HG02759 (cell line): ENCODE measurements around the gene KCNG3.

Source experiments
- ATAC-seq: cut with Tn5 transposase; IDR thresholded peaks from one replicate; pipeline ENCODE4 v1.9.1; 2021; ENCODE audit warnings: mild to moderate bottlenecking, moderate library complexity; ENCODE audit not compliant: unreplicated experiment

Gene KCNG3

GRCh38 chr2:42493468-42494354 lies at the start of gene KCNG3:
Gene KCNG3, minus strand, starts transcription at chr2:42493982. Its CDS starts 481 bp downstream, at chr2:42493501.
- ATAC-seq: peak; percentile 74

DNA sequence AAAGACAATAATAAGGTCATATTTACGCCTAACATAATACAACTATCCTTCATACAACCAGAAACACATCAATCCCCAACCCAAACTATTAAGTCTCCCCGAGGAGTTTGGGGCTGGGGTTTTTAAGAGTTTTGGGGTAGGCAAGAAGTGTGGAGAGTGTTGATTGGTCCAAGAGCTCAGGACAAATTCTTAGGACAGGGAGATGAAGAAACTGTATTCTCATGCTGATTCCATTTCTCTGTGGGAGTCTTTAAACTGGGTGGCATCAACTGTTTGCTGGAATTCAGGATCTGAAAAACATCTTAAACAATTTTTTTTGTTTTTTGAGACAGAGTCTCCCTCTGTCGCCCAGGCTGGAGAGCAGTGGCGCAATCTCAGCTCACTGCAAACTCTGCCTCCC lies 49.1 kb upstream of the KCNG3 start:
- no peak for ATAC-seq

GRCh38 chr2:42537493-42537892 lies 43.7 kb upstream of the KCNG3 start:
- no peak for ATAC-seq

- no peak for ATAC-seq
Observed at GRCh38 chr2:42532397-42532796, 38.6 kb upstream of the KCNG3 start.

- no peak for ATAC-seq
Observed at GRCh38 chr2:42523341-42523740, 29.6 kb upstream of the KCNG3 start.

GRCh38 chr2:42522035-42522434 lies 28.3 kb upstream of the KCNG3 start:
- ATAC-seq: no peak

GRCh38 chr2:42519624-42520023 lies 25.8 kb upstream of the KCNG3 start:
- ATAC-seq: no peak

- ATAC-seq: no peak
Observed at GRCh38 chr2:42516418-42516901, 22.7 kb upstream of the KCNG3 start.

- ATAC-seq: no peak
Observed at GRCh38 chr2:42513252-42513918, 19.6 kb upstream of the KCNG3 start.

DNA sequence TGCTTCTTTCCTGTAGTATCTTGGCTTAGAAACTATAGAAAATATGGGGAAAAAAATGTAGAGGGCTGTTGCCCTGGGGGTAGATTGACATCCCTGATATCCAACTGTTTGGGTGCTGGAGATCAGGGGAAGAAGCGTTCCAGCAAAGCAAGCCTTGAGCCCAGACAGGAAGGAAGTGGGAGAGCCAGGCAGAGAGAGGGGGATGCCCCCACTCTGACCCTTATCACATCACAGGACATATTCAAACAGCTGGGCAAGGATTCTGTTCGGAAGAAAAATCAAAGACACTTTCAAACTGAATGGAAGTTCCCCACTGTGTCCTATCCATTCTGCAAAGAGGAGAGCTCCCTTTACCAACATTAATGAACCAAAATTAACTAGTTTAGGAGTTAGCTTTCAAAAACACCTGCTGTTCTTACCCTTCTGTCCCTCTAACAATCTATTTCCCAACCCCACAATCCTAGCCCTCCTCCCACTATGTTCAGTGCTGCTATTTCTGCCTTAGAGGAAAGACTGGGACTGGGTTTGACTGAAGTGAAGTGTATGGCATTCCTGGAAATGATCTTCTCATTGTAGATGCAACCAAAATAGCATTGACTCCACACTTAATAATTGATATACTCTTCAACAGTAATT lies 16.9 kb upstream of the KCNG3 start:
- peak; percentile 56 for ATAC-seq

DNA sequence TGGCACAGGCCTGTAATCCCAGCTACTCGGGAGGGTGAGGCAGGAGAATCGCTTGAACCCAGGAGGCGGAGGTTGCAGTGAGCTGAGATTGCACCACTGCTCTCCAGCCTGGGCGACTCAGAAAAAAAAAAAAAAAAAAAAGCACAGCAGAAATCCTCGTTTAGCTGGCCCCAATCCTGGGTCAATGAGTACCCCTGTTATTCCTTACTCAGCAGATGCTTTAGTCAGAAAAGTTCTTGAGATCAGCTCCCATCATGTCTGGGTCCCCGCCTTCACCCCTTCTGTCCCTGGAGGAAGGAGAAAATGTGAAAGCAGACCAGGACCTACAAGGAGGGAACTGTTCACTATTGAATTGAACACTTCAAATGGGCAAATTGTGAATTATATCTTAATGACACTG lies 16.4 kb upstream of the KCNG3 start:
- no peak for ATAC-seq

GRCh38 chr2:42504364-42505230 lies 10.8 kb upstream of the KCNG3 start:
- no peak for ATAC-seq

DNA sequence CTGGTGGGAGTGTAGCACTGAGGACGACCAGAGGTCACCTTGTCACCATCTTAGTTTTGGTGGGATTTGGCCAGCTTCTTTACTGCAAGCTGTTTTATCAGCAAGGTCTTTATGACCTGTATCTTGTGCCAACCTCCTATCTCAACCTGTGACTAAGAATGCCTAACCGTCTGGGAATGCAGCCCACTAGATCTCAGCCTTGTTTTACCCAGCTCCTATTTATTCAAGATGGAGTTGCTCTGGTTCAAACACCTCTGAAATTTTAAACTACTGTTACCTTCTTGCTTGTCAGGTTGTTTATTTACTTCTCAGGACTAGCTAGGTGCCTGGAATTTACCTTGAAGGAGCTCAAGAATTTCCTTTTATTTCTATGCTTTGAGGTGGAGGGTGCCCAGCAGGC lies 9.5 kb upstream of the KCNG3 start:
- no peak for ATAC-seq

DNA sequence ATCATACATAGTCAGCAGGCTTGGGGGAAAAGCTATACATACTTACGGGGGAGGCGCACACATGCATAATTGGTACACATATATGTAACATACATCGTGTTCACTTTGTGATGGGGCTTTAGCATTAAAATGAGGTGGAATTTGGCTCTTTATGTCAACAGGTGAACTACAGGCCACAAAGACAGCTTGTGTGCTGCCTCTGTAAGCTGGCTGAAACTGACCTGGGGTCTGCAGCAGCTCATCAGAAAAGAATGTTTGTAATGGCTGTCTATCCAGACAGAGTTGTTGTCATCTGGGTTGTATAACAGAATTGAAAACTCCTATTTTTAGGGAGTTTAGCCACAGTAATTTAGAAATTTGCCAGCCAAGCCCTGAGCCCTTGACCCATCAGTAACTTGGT lies 4.7 kb upstream of the KCNG3 start:
- no peak for ATAC-seq

DNA sequence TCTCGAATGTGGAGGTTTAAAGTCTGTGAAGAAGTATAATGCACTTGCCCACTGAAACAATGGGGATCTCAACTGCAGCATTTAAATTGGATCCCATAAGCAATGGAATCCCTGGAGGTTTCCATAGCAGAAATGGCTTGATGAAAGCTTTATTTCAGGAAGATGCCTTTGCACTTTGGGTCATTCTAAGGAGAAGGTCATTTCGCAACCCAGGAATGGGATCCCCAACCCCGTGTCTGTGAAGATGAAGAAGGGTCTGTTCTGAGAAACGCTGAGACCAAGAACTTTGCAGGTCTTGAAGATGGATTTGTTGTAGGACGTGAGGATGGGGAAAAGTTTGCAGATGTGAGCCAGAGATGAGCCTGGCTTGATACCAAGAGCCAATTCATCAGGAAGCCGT lies 1.8 kb upstream of the KCNG3 start:
- no peak for ATAC-seq

- no peak for ATAC-seq
Observed at GRCh38 chr2:42495234-42495581, 1.4 kb upstream of the KCNG3 start.

- ATAC-seq: peak; percentile 63
Observed at GRCh38 chr2:42494355-42495233, 812 bp upstream of the KCNG3 start.

DNA sequence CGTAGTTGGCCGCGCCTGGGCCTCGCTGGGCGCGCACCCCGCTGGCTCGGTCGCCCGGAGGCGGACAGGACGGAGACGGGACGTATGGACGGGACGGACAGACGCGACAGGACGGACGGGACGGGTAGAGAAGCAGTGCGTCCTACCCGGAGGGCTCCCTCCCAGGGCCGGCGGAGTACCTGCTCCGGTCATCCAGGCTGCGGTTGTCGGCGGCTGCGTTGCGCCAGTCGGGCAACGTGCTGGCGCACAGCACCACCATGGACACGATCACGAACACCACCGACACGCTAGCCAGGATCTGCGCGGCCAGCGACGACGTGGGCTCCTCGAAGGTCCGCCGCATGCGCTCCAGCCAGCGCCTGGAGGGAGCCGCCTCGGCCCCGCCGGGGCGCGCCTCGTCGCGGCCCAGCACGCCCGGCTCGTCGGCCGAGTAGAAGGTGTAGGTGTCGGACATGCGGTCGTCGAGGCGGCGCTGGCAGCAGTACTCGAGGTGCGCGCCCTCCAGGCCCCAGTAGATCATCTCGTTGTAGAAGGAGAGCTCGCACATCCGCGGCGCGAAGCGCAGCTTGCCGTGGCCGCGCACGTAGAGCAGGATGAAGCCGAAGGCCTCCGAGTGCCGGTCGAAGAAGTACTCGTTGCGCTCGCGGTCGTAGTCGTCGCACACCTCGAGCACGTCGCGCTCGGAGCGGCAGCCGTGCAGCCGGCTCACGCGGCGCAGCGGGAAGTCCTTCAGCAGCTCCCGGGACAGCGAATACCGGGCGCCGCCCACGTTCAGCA lies 903 bp downstream of the KCNG3 start:
- no peak for ATAC-seq

DNA sequence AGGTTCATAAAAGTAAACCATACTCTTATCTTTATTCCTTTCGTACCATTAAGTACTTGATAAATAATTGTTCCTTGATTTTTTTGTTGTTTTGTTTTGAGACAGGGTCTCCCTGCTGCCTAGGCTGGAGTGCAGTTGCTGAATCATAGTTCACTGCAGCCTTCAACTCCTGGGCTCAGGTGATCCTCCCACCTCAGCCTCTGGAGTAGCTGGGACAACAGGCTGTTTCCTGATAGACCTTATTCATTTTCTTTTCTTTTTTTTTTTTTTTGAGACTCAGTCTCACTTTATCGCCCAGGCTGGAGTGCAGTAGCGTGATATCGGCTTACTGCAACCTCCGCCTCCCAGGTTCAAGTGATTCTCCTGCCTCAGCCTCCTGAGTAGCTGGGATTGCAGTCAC lies 5.5 kb downstream of the KCNG3 start:
- no peak for ATAC-seq
